Stimulated activated CD4-positive, alpha-beta T cell treated with anti-CD3 and anti-CD28 coated beads, Interleukin-4, amount 100 ng/mL, for 4 hours (primary cell): ENCODE data around the gene IL18BP.

Experiments used
- DNase-seq, 2 experiments: peaks; one replicate each; pipeline ENCODE4 v3.0.0-alpha.2; 2020

The IL18BP gene

GRCh38 chr11:71998649-71999310 lies at the start of gene IL18BP:
IL18BP (plus strand) TSS chr11:71998909; CDS start chr11:71999985, 1,076 bp downstream.
- DNase-seq = peak in 1 of 2 experiments; percentile 11

- no peak for DNase-seq
Observed at GRCh38 chr11:71949034-71949433, 49.7 kb upstream of the IL18BP start.

GRCh38 chr11:71951741-71952310 lies 46.9 kb upstream of the IL18BP start:
- DNase-seq = no peak

- no peak for DNase-seq
Observed at GRCh38 chr11:71955898-71956456, 42.7 kb upstream of the IL18BP start.

GRCh38 chr11:71962428-71963038 lies 36.2 kb upstream of the IL18BP start:
- DNase-seq = no peak

GRCh38 chr11:71963468-71963867 lies 35.2 kb upstream of the IL18BP start:
- DNase-seq = no peak

GRCh38 chr11:71964641-71965040 lies 34.1 kb upstream of the IL18BP start:
- no peak for DNase-seq

GRCh38 chr11:71971680-71972079 lies 27.0 kb upstream of the IL18BP start:
- no peak for DNase-seq

- no peak for DNase-seq
Observed at GRCh38 chr11:71976551-71976950, 22.2 kb upstream of the IL18BP start.

GRCh38 chr11:71977090-71977489 lies 21.6 kb upstream of the IL18BP start:
- DNase-seq = no peak

GRCh38 chr11:71977743-71978418 lies 20.8 kb upstream of the IL18BP start:
- DNase-seq = peak; percentile 30 to 31

GRCh38 chr11:71979094-71979493 lies 19.6 kb upstream of the IL18BP start:
- no peak for DNase-seq

- no peak for DNase-seq
Observed at GRCh38 chr11:71979602-71980001, 19.1 kb upstream of the IL18BP start.

- no peak for DNase-seq
Observed at GRCh38 chr11:71986131-71986530, 12.6 kb upstream of the IL18BP start.

GRCh38 chr11:71987521-71987920 lies 11.2 kb upstream of the IL18BP start:
- no peak for DNase-seq

GRCh38 chr11:71988050-71988449 lies 10.7 kb upstream of the IL18BP start:
- no peak for DNase-seq

- no peak for DNase-seq
Observed at GRCh38 chr11:71990701-71991100, 8.0 kb upstream of the IL18BP start.

- DNase-seq = no peak
Observed at GRCh38 chr11:71991494-71991893, 7.2 kb upstream of the IL18BP start.

GRCh38 chr11:71992136-71992730 lies 6.5 kb upstream of the IL18BP start:
- no peak for DNase-seq

- no peak for DNase-seq
Observed at GRCh38 chr11:71994786-71995185, 3.9 kb upstream of the IL18BP start.

GRCh38 chr11:71995726-71996291 lies 2.9 kb upstream of the IL18BP start:
- DNase-seq = no peak

- DNase-seq = no peak
Observed at GRCh38 chr11:71996517-71996916, 2.2 kb upstream of the IL18BP start.

GRCh38 chr11:71996946-71997345 lies 1.8 kb upstream of the IL18BP start:
- DNase-seq = no peak
